SK-N-SH (cell line): ENCODE results near the gene STON2.

Experiments
- CHD2 ChIP-seq: fragments of 150-350 bp; IDR thresholded peaks from 2 replicates; pipeline ENCODE4 v1.6.1; 2018; ENCODE audit warnings: low read length; ENCODE audit not compliant: partially characterized antibody
- EZH2phosphoT487 ChIP-seq: fragments of 200-600 bp; sonication (generic); IDR thresholded peaks from 2 replicates; pipeline ENCODE4 v1.6.1; 2017; ENCODE audit warnings: low read depth, mixed run types, mild to moderate bottlenecking, antibody characterized with exemption, moderate library complexity, borderline replicate concordance
- MAX ChIP-seq: IDR thresholded peaks from 2 replicates; pipeline ENCODE4 v1.4.0; 2012; ENCODE audit warnings: low read depth
- POLR2AphosphoS5 ChIP-seq: IDR thresholded peaks from 2 replicates; pipeline ENCODE4 v1.6.1; 2012; ENCODE audit warnings: low read depth, low read length
- ZBTB33 ChIP-seq: IDR thresholded peaks from 2 replicates; pipeline ENCODE4 v1.4.0; 2012; ENCODE audit warnings: low read depth, borderline replicate concordance

GRCh38 chr14:81392052-81392451 is 8.1 kb downstream of the STON2 start:
- TF ChIP-seq ZBTB33 (no peak), CHD2 (no peak), EZH2phosphoT487 (no peak), MAX (no peak), POLR2AphosphoS5 (no peak)
